Kidney epithelial cell (primary cell): ENCODE results near the gene CCNI. TPM values are rescaled to one million over a fixed set of nuclear protein-coding genes. Genes with fewer than 3 reads are reported as not detected.
A peak's percentile ranks its signal among the peaks of the same experiment; 100 is the strongest.
"Not testable (repeated sequence)": the region's sequence is repeated elsewhere in the genome, so short reads cannot be mapped to it uniquely, and the experiment has no call there.

Experiments used
- DNase-seq: peaks from one replicate; pipeline ENCODE4 v3.0.0-alpha.2; 2010; ENCODE audit warnings: low read depth
- H3K27me3 ChIP-seq: 2 replicates; pipeline ENCODE4 v1.6.0; 2011; ENCODE audit warnings: low read length; ENCODE audit not compliant: control insufficient read depth, insufficient read depth
- H3K36me3 ChIP-seq: 2 replicates; pipeline ENCODE4 v1.5.1; 2011; ENCODE audit warnings: low read length; ENCODE audit not compliant: control insufficient read depth, insufficient read depth
- H3K4me3 ChIP-seq: 2 replicates; pipeline ENCODE4 v1.5.1; 2011; ENCODE audit warnings: low read depth, mild to moderate bottlenecking, control low read depth, low read length
- total RNA-seq: library from RNA; depleted of rRNA; stranded (reverse); fragments of >200 nt; gene quantifications from 2 replicates; pipeline ENCODE4 v1.2.3, GENCODE V29; 2015
- TF ChIP-seq, protein P1 (sequence below): IDR thresholded peaks from 2 replicates; pipeline ENCODE4 v1.5.1; 2011; ENCODE audit warnings: mild to moderate bottlenecking, moderate library complexity, low read length, control low read depth, inconsistent platforms; ENCODE audit not compliant: insufficient read depth, poor library complexity, severe bottlenecking

CCNI gene
- total RNA-seq, 1 donor from 2014 or later: 388 TPM

DNA sequence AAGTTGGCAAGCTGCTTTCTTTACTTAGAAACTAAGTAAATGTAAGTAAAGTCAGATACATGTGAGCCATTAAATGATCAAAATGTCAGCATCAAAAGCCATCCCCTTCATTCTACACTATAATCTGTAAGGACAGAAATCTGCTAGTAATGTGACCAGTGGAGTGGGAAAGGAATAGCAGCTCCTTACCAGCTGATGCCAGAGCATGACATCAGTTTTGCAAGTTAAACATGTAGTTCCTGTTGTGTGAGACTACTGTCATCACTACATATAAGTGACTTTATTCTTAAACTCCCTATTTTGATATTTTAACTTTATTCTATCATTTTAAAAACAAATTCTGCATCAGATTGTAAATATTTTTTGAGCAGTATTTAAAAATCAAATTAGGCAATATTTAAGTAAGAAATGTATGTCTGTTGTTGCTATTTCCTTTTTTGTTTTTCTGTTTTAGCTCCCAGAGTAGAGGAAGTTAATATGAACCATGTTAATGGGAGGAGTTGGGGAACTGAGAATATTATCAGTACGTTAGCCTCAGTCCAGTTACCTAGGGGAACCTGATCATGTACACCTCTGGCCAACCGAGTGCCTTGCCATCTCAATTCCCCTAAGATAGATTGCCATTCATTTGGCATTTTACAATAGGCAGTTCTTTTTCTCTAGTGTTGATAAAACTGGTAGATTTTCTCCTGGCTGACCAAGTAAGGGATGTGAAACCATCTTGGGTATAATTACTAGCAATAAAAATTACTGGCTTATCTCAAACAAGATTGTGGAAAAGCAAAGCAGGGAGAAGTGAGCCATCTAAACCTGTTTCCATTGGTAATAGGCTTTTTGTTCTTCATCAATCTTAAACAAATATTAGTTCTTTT, 34.7 kb downstream of the CCNI start:
- H3K36me3 ChIP-seq: peaks cover under 1% of the 10 kb centered on the region
- TF ChIP-seq, protein P1, sequence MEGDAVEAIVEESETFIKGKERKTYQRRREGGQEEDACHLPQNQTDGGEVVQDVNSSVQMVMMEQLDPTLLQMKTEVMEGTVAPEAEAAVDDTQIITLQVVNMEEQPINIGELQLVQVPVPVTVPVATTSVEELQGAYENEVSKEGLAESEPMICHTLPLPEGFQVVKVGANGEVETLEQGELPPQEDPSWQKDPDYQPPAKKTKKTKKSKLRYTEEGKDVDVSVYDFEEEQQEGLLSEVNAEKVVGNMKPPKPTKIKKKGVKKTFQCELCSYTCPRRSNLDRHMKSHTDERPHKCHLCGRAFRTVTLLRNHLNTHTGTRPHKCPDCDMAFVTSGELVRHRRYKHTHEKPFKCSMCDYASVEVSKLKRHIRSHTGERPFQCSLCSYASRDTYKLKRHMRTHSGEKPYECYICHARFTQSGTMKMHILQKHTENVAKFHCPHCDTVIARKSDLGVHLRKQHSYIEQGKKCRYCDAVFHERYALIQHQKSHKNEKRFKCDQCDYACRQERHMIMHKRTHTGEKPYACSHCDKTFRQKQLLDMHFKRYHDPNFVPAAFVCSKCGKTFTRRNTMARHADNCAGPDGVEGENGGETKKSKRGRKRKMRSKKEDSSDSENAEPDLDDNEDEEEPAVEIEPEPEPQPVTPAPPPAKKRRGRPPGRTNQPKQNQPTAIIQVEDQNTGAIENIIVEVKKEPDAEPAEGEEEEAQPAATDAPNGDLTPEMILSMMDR: no peak
- H3K27me3 ChIP-seq: no peaks in the 10 kb centered on the region
- no peak overlapping the region for H3K4me3 ChIP-seq
- no peak for DNase-seq

DNA sequence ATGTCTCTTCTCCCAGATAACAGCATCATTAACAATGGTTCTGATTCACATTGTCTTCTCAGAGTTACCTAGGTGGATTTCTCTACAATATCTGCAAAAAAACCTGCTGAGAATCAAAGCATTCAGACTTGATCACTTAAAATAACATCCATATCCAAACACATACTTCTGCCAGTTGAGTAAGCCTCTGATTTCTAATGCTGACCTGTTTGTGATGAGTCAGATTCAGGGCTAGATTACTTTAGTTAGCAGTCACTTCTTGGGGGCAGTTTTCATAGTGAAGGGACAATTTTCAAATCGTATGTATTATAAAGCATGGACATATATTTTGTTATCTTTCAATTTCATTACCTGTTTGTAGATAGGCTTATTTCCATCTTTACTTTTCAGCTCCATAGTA, 35.5 kb downstream of the CCNI start:
- Histone ChIP-seq H3K4me3 (no peak overlapping the region), H3K36me3 (peaks cover 3% of the 10 kb centered on the region), H3K27me3 (no peaks in the 10 kb centered on the region)
- DNase-seq: peak; percentile 25
- TF ChIP-seq, protein P1: no peak

GRCh38 chr4:77039796-77040195, 36.0 kb downstream of the CCNI start:
- H3K27me3 ChIP-seq: no peaks in the 10 kb centered on the region
- TF ChIP-seq, protein P1: no peak

DNA sequence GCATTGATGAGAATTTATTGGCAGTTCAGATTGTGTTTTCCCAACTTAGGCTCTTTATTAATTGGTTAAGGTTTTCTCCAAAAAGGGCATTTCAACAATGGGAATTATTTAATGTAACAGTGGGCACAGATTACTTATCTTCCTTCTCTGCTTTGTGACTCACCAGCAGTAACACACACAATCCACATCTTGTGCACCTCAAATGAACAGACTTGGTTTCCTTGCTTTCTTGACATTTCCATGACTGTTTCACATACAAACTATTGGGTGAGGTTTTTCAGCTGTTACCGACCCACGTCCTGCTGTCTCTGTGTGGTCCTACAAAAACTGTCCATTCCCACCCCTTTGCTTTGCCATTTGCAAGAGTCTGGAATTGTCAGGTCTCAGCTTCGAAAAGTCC, 38.1 kb downstream of the CCNI start:
- H3K36me3 ChIP-seq: peaks cover 3% of the 10 kb centered on the region
- DNase-seq: no peak

More at GRCh38 chr4:77039796-77040195, 36.0 kb downstream of the CCNI start:
- DNase-seq: no peak
- Histone ChIP-seq H3K36me3 (peaks cover 3% of the 10 kb centered on the region), H3K4me3 (no peak overlapping the region)

GRCh38 chr4:77037168-77037567, 38.6 kb downstream of the CCNI start:
- not testable (repeated sequence) for H3K4me3 ChIP-seq, H3K36me3 ChIP-seq, DNase-seq, H3K27me3 ChIP-seq

More for the DNA sequence above, 38.1 kb downstream of the CCNI start:
- H3K27me3 ChIP-seq: no peaks in the 10 kb centered on the region
- H3K4me3 ChIP-seq: no peak overlapping the region
- TF ChIP-seq, protein P1: no peak

- no peak for DNase-seq
- Histone ChIP-seq H3K4me3 (no peak overlapping the region), H3K36me3 (peaks cover 3% of the 10 kb centered on the region), H3K27me3 (no peaks in the 10 kb centered on the region)
- TF ChIP-seq, protein P1: no peak
Measured at GRCh38 chr4:77036206-77036605, 39.6 kb downstream of the CCNI start.
